Measurements from ENCODE around the gene ZP4. TPM values are rescaled to one million over a fixed set of nuclear protein-coding genes. Genes with fewer than 3 reads are reported as not detected.
A peak's percentile ranks its signal among the peaks of the same experiment; 100 is the strongest.

Gene ZP4
- total and polyA plus RNA-seq, 2 of the 13 experiments (the other 11 are each of a cell fraction or from before 2014, with no cell fraction given), result not detected

DNA sequence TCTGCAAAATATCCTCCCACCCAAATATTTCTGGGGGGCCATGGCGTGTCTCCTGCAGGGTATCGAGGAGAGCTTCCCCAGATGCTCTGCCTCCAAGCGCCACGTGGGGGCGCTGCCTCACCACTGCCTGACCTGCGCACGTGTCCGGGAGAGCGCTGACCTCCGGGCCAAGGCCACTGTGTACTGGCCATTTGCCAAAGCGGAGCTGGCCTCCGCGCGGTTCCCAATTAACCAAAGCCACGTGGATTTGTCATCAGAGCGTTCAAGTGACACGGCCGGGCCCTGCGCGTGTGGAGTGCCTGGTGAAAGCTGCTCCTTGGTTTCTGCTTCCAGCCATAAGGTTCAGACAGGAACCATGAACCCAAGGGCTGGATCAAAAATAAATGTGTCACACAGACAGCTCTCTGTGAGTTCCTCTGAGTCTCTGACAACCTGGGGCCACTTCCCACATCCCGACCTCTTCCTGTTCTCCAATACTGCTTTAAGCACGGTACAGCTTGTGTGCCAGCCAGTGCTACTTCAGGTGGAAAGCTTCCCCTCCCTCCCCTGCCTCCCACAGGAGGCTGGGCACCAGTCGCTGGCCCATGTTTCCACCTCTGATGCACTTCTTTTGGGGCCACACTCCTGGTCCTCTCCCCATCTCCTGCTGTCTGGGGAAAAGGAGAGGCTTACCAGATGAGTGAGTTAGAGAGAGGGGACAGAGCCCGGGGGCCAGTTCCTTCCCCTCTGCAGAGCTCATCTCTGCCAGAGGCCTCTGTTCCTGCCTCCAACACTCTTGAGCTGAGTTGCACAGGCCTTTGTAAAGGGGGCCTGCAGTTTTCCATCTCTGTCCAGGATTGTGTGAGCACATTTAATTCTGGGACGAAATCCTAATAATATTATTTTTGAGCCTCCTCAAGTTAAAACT lies 26.1 kb downstream of the ZP4 start (continued):
- TF ChIP-seq, protein P1, sequence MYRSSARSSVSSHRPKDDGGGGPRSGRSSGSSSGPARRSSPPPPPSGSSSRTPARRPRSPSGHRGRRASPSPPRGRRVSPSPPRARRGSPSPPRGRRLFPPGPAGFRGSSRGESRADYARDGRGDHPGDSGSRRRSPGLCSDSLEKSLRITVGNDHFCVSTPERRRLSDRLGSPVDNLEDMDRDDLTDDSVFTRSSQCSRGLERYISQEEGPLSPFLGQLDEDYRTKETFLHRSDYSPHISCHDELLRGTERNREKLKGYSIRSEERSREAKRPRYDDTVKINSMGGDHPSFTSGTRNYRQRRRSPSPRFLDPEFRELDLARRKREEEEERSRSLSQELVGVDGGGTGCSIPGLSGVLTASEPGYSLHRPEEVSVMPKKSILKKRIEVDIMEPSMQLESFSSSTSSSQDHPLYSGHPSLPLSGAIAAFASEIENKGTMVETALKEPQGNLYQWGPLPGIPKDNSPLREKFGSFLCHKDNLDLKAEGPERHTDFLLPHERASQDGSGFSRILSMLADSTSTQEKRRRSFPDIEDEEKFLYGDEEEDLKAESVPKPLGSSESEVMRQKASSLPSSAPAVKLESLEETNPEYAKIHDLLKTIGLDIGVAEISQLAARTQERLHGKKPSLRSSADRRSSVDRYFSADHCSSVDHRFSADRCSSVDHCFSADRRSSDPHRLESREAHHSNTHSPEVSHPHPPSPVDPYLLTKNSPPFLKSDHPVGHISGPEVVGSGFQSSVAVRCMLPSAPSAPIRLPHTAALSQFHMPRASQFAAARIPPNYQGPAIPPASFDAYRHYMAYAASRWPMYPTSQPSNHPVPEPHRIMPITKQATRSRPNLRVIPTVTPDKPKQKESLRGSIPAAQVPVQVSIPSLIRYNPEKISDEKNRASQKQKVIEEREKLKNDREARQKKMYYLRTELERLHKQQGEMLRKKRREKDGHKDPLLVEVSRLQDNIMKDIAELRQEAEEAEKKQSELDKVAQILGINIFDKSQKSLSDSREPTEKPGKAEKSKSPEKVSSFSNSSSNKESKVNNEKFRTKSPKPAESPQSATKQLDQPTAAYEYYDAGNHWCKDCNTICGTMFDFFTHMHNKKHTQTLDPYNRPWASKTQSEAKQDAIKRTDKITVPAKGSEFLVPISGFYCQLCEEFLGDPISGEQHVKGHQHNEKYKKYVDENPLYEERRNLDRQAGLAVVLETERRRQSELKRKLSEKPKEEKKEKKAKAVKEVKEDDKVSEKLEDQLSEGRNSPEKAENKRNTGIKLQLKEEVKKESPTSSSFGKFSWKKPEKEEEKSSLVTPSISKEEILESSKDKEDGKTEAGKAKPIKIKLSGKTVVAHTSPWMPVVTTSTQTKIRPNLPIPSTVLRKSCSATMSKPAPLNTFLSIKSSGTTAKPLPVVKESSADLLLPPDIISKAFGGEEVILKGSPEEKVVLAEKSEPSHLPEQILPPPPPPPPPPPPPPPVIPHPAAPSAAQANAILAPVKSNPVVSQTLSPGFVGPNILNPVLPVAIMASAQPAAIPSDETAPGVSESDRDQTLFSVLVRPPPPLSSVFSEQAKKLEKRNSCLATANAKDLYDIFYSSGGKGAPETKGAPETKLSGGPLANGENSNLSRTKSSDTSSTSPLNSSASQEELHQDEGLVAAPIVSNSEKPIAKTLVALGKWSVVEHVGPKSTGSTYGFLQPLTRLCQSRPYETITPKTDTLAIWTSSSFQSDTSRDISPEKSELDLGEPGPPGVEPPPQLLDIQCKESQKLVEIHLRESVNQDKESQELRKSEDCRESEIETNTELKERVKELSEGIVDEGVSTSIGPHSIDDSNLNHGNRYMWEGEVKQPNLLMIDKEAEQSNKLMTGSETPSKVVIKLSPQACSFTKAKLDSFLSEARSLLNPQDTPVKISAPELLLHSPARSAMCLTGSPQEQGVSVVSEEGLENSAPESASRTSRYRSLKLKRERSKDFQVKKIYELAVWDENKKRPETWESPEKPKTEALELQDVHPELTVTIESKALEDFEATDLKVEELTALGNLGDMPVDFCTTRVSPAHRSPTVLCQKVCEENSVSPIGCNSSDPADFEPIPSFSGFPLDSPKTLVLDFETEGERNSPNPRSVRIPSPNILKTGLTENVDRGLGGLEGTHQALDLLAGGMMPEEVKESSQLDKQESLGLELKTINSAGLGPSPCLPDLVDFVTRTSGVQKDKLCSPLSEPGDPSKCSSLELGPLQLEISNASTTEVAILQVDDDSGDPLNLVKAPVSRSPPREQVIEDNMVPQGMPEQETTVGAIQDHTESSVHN (CRISPR knock-in tag; IDR thresholded peaks at IDR 0.05), result no peak
- no peak for TF ChIP-seq PHF20 (CRISPR knock-in tag; IDR thresholded peaks at IDR 0.05)
- peak; percentile 48; the same call in 1 of the 2 replicates for TF ChIP-seq ETV5 (CRISPR knock-in tag; IDR thresholded peaks at IDR 0.05; ENCODE audit: borderline replicate concordance)
- TF ChIP-seq ZNF235 (CRISPR knock-in tag; IDR thresholded peaks at IDR 0.05; ENCODE audit: borderline replicate concordance), result no peak
- peak; percentile 76; the same call in 1 of the 2 replicates for TF ChIP-seq ZNF431 (CRISPR knock-in tag; IDR thresholded peaks at IDR 0.05; ENCODE audit: borderline replicate concordance, low read depth)
- TF ChIP-seq, protein P2, sequence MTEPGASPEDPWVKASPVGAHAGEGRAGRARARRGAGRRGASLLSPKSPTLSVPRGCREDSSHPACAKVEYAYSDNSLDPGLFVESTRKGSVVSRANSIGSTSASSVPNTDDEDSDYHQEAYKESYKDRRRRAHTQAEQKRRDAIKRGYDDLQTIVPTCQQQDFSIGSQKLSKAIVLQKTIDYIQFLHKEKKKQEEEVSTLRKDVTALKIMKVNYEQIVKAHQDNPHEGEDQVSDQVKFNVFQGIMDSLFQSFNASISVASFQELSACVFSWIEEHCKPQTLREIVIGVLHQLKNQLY (CRISPR knock-in tag; IDR thresholded peaks at IDR 0.05), result peak; percentile 97
- TF ChIP-seq, protein P3, sequence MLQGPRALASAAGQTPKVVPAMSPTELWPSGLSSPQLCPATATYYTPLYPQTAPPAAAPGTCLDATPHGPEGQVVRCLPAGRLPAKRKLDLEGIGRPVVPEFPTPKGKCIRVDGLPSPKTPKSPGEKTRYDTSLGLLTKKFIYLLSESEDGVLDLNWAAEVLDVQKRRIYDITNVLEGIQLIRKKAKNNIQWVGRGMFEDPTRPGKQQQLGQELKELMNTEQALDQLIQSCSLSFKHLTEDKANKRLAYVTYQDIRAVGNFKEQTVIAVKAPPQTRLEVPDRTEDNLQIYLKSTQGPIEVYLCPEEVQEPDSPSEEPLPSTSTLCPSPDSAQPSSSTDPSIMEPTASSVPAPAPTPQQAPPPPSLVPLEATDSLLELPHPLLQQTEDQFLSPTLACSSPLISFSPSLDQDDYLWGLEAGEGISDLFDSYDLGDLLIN (CRISPR knock-in tag; IDR thresholded peaks at IDR 0.05; ENCODE audit: borderline replicate concordance), result no peak
- peak; percentile 84; the same call in 1 of the 2 replicates for TF ChIP-seq WIZ (CRISPR knock-in tag; IDR thresholded peaks at IDR 0.05)
- TF ChIP-seq, protein P4, sequence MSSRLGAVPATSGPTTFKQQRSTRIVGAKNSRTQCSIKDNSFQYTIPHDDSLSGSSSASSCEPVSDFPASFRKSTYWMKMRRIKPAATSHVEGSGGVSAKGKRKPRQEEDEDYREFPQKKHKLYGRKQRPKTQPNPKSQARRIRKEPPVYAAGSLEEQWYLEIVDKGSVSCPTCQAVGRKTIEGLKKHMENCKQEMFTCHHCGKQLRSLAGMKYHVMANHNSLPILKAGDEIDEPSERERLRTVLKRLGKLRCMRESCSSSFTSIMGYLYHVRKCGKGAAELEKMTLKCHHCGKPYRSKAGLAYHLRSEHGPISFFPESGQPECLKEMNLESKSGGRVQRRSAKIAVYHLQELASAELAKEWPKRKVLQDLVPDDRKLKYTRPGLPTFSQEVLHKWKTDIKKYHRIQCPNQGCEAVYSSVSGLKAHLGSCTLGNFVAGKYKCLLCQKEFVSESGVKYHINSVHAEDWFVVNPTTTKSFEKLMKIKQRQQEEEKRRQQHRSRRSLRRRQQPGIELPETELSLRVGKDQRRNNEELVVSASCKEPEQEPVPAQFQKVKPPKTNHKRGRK (CRISPR knock-in tag; IDR thresholded peaks at IDR 0.05), result no peak
- TF ChIP-seq MAF1 (CRISPR knock-in tag; IDR thresholded peaks at IDR 0.05; ENCODE audit: borderline replicate concordance), result no peak
- TF ChIP-seq, protein P5, sequence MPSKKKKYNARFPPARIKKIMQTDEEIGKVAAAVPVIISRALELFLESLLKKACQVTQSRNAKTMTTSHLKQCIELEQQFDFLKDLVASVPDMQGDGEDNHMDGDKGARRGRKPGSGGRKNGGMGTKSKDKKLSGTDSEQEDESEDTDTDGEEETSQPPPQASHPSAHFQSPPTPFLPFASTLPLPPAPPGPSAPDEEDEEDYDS (CRISPR knock-in tag; IDR thresholded peaks at IDR 0.05), result no peak
- TF ChIP-seq, protein P6, sequence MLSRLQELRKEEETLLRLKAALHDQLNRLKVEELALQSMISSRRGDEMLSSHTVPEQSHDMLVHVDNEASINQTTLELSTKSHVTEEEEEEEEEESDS (CRISPR knock-in tag; IDR thresholded peaks at IDR 0.05; ENCODE audit: borderline replicate concordance), result no peak
- TF ChIP-seq YEATS2 (CRISPR knock-in tag; IDR thresholded peaks at IDR 0.05; ENCODE audit: borderline replicate concordance), result 0 out of 2 replicates have a peak, but pooled peaks have one; percentile 35
- TF ChIP-seq EP300 (IDR thresholded peaks at IDR 0.05; ENCODE audit: low read depth in 2 of 2, low read length in 2 of 2), result peak in 1 of 2 experiments; percentile 40; a peak in 1 of 4 replicates
- TF ChIP-seq EP300 (CRISPR knock-in tag; IDR thresholded peaks at IDR 0.05; ENCODE audit: borderline replicate concordance), result no peak

Measured in HepG2 (cell line).